Sigmoid colon (tissue), 4 donors: ENCODE results near the gene MEF2D.

Experiments
- POLR2A ChIP-seq, 2 donors: fragments of 450-650 bp; IDR thresholded peaks; one replicate each; pipeline ENCODE4 v1.6.1; 2016; ENCODE audit warnings: antibody characterized with exemption in 2 of 2, mild to moderate bottlenecking in 2 of 2, moderate library complexity in 2 of 2
- POLR2AphosphoS5 ChIP-seq, 4 donors: sonication (generic); formaldehyde crosslinking; IDR thresholded peaks; one replicate each; pipeline ENCODE4 v1.6.1; 2017; ENCODE audit warnings: antibody characterized with exemption in 4 of 4
- TF ChIP-seq, protein P1 (sequence below), 4 experiments: fragments of 450-650 bp in 3 of 4; fragments of 200-600 bp in 1 of 4; IDR thresholded peaks; one replicate each; pipeline ENCODE4 v1.5.1; 2016 to 2019; ENCODE audit warnings: antibody characterized with exemption in 4 of 4, mild to moderate bottlenecking in 3 of 4, moderate library complexity in 2 of 4

DNA sequence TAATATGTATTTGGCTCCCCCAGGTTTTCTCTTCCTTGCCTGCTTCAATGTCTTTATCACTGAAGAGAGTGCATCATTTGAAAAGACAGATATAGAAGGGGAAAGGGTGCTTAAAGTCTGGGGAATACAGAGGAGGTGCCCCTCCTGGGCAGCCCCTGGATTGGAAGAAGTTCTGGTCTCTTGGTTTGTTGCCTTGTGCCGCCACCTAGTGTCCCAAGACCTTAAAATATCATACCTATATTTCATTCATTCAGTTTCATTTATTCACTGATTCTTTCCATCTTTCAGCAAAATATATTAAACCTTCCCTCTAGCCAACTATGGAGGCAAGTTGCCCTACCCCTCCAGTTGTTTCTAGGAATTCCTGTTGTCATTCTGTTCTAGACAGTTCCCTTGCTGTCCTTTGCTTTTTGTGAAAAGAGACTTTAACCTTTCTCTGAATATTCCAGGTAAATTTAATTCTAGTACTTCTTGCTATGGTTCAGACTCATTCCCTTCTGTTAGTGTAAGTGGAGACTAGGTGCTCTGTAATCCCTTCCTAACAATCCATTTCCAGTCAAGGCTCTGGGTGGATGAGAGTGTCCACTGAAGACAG is 56.1 kb downstream of the MEF2D start:
- TF ChIP-seq POLR2A (IDR thresholded peaks at IDR 0.05) (no peak), POLR2AphosphoS5 (IDR thresholded peaks at IDR 0.05) (no peak)
- TF ChIP-seq, protein P1, sequence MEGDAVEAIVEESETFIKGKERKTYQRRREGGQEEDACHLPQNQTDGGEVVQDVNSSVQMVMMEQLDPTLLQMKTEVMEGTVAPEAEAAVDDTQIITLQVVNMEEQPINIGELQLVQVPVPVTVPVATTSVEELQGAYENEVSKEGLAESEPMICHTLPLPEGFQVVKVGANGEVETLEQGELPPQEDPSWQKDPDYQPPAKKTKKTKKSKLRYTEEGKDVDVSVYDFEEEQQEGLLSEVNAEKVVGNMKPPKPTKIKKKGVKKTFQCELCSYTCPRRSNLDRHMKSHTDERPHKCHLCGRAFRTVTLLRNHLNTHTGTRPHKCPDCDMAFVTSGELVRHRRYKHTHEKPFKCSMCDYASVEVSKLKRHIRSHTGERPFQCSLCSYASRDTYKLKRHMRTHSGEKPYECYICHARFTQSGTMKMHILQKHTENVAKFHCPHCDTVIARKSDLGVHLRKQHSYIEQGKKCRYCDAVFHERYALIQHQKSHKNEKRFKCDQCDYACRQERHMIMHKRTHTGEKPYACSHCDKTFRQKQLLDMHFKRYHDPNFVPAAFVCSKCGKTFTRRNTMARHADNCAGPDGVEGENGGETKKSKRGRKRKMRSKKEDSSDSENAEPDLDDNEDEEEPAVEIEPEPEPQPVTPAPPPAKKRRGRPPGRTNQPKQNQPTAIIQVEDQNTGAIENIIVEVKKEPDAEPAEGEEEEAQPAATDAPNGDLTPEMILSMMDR (IDR thresholded peaks at IDR 0.05): no peak
